ENCODE results near the gene IFITM1. TPM values are rescaled to one million over a fixed set of nuclear protein-coding genes. Genes with fewer than 3 reads are reported as not detected.
A peak's percentile ranks its signal among the peaks of the same experiment; 100 is the strongest.

IFITM1 gene
- total RNA-seq, 4 donors from 2014 or later = 29.9 to 138 (median 112) TPM

- no peak overlapping the region for H3K4me3 ChIP-seq
- WGBS, 2 donors (ENCODE audit: low coverage in 1 of 2) = 13 to 41% methylated on average over 5 to 6 of the region's 20 CpGs
- peaks cover 0 to 24% (median 7%) of the 10 kb centered on the region in 3 donors for H3K4me1 ChIP-seq
- H3K9me3 ChIP-seq = no peaks in the 10 kb centered on the region
- TF ChIP-seq EP300 (IDR thresholded peaks at IDR 0.05) = no peak
- no peak for TF ChIP-seq POLR2AphosphoS5 (IDR thresholded peaks at IDR 0.05)
- TF ChIP-seq CTCF (IDR thresholded peaks at IDR 0.05) = peak in 1 of 4 experiments; percentile 6
- TF ChIP-seq POLR2A (IDR thresholded peaks at IDR 0.05) = no peak
- ATAC-seq = no peak
- peaks cover 0 to 1% of the 10 kb centered on the region in 2 donors for H3K36me3 ChIP-seq
- H3K27me3 ChIP-seq = peaks cover 59% of the 10 kb centered on the region
- H3K27ac ChIP-seq = no peak overlapping the region
These were observed 13.7 kb upstream of the IFITM1 start for GRCh38 chr11:299951-300735.

- H3K36me3 ChIP-seq = no peaks in the 10 kb centered on the region
- H3K9me3 ChIP-seq = no peaks in the 10 kb centered on the region
- no peak for ATAC-seq
These were observed 10.5 kb upstream of the IFITM1 start for GRCh38 chr11:303363-303762.

GRCh38 chr11:304061-304506, 9.8 kb upstream of the IFITM1 start:
- Histone ChIP-seq H3K27me3 (peaks cover 23% of the 10 kb centered on the region), H3K4me3 (no peak overlapping the region), H3K27ac (no peak overlapping the region), H3K9me3 (no peaks in the 10 kb centered on the region), H3K4me1 (peaks cover 0 to 47% (median 12%) of the 10 kb centered on the region in 3 donors), H3K36me3 (no peaks in the 10 kb centered on the region)
- no peak for ATAC-seq
- 84% methylated on average over 8 of the region's 52 CpGs; no CpG with 5 or more reads in 1 of the 2 donors for WGBS, 2 donors (ENCODE audit: low coverage in 1 of 2)
- TF ChIP-seq POLR2AphosphoS5 (IDR thresholded peaks at IDR 0.05) = no peak
- TF ChIP-seq POLR2A (IDR thresholded peaks at IDR 0.05) = no peak
- no peak for TF ChIP-seq CTCF (IDR thresholded peaks at IDR 0.05)
- no peak for TF ChIP-seq EP300 (IDR thresholded peaks at IDR 0.05)

More at GRCh38 chr11:303363-303762, 10.5 kb upstream of the IFITM1 start:
- no peak overlapping the region for H3K27ac ChIP-seq
- H3K4me3 ChIP-seq = no peak overlapping the region
- 77 to 79% methylated on average over 4 to 10 of the region's 12 CpGs for WGBS, 2 donors (ENCODE audit: low coverage in 1 of 2)
- TF ChIP-seq POLR2AphosphoS5 (IDR thresholded peaks at IDR 0.05) (no peak), EP300 (IDR thresholded peaks at IDR 0.05) (no peak), POLR2A (IDR thresholded peaks at IDR 0.05) (no peak), CTCF (IDR thresholded peaks at IDR 0.05) (no peak)
- peaks cover 0 to 44% (median 12%) of the 10 kb centered on the region in 3 donors for H3K4me1 ChIP-seq
- peaks cover 31% of the 10 kb centered on the region for H3K27me3 ChIP-seq

- Histone ChIP-seq H3K36me3 (no peaks in the 10 kb centered on the region), H3K27me3 (peaks cover 12% of the 10 kb centered on the region), H3K9me3 (no peaks in the 10 kb centered on the region), H3K4me1 (peaks cover 0 to 53% (median 20%) of the 10 kb centered on the region in 3 donors), H3K4me3 (no peak overlapping the region), H3K27ac (peak overlapping the region in 3 of 4 donors; percentile 18 to 94 (median 87))
- WGBS, 2 donors (ENCODE audit: low coverage in 1 of 2) = 42 to 45% methylated on average over 13 to 16 of the region's 19 CpGs
- peak; percentile 21 for ATAC-seq
- TF ChIP-seq EP300 (IDR thresholded peaks at IDR 0.05) = no peak
- TF ChIP-seq CTCF (IDR thresholded peaks at IDR 0.05) = peak in 3 of 4 experiments; percentile 74 to 86 (median 83)
- TF ChIP-seq POLR2A (IDR thresholded peaks at IDR 0.05) = no peak
These were observed 8.7 kb upstream of the IFITM1 start for GRCh38 chr11:304915-305843.
